ENCODE measurements around the gene VANGL2.

DNA sequence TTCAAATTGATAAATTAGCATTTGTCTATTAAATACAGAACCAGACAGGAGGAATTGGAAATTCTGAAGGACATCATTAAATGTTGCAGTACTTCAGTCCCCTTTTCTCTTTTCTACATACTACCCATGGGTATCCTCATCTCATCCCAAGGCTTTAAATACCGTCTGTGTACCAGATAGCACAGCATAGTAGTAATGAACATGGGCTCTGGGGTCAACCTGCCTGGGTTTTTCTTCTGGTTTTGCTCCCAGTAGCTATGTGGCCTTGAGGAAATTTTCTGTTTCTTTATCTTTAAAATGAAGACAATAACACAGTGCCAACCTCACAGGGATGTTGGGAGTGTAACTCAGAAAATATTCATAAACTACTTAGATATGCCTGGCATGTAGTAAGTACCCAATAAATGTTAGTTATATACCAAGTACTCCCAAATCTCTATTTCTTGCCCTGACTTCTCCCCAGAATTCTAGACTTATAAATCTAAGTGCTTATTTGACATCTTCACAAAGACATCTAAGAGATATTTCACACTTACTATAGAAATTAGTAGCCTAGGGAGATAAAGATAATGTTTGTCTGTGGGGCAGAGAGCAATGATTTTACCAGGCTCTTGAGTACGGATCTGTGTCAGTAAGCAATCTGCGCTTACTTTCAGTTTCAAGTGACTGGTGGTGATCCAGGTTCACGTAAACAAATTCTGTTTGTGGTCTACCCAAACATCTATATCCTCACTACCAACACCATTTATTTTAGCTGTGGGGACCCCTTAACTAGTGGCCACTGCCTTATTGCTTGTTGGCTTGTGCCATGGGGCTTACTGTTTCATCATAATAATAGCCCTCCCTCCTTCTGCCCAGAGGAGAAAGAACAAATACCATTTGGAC lies 37.3 kb downstream of the VANGL2 start:
- TF ChIP-seq, protein P1, sequence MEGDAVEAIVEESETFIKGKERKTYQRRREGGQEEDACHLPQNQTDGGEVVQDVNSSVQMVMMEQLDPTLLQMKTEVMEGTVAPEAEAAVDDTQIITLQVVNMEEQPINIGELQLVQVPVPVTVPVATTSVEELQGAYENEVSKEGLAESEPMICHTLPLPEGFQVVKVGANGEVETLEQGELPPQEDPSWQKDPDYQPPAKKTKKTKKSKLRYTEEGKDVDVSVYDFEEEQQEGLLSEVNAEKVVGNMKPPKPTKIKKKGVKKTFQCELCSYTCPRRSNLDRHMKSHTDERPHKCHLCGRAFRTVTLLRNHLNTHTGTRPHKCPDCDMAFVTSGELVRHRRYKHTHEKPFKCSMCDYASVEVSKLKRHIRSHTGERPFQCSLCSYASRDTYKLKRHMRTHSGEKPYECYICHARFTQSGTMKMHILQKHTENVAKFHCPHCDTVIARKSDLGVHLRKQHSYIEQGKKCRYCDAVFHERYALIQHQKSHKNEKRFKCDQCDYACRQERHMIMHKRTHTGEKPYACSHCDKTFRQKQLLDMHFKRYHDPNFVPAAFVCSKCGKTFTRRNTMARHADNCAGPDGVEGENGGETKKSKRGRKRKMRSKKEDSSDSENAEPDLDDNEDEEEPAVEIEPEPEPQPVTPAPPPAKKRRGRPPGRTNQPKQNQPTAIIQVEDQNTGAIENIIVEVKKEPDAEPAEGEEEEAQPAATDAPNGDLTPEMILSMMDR (IDR thresholded peaks at IDR 0.05): no peak
- no peak for TF ChIP-seq EP300 (IDR thresholded peaks at IDR 0.05)
- no peak for TF ChIP-seq POLR2A (IDR thresholded peaks at IDR 0.05; ENCODE audit: low read depth)
- no peak for TF ChIP-seq POLR2AphosphoS5 (IDR thresholded peaks at IDR 0.05)
